ENCODE results near the gene MAN2A2.

- TF ChIP-seq CTCF (IDR thresholded peaks at IDR 0.05; ENCODE audit: low read length): no peak
- no peak for TF ChIP-seq EZH2 (IDR thresholded peaks at IDR 0.05; ENCODE audit: borderline replicate concordance, low read length)
Measured at GRCh38 chr15:90945091-90945490, 42.0 kb downstream of the MAN2A2 start.

All from OCI-LY1 (cell line).